HepG2 (cell line): ENCODE results near the gene ANKRD60. TPM values are rescaled to one million over a fixed set of nuclear protein-coding genes. Genes with fewer than 3 reads are reported as not detected.
A peak's percentile ranks its signal among the peaks of the same experiment; 100 is the strongest.

Experiments
- ATAC-seq: fragments of 200-7000 bp; cut with Tn5 transposase; 3 replicates; pipeline ENCODE4 v1.9.1; 2020; ENCODE audit warnings: mild to moderate bottlenecking, moderate library complexity
- BruUV-seq: library from RNA; stranded (reverse); fragments of 400-500 nt; replicated peaks from 2 replicates; lab custom pipeline; 2021; lab: Mats Ljungman, UMichigan
- CTCF ChIA-PET: fragments of 300-600 bp; formaldehyde crosslinking; extraction: SDS; loops from one replicate; lab custom pipeline; 2021; ENCODE audit warnings: low total read pairs, inconsistent platforms, low intra/inter-chr PET ratio; lab: Yijun Ruan, JAX
- POLR2A ChIA-PET: fragments of 350-600 bp; sonication (Branson Sonifier 250); formaldehyde crosslinking; loops from one replicate; lab custom pipeline; 2020; ENCODE audit warnings: antibody characterized with exemption, inconsistent platforms; lab: Yijun Ruan, JAX
- DNase-seq: peaks from one replicate; pipeline ENCODE4 v3.0.0-alpha.2; 2015; ENCODE audit warnings: low spot score
- FAIRE-seq: peaks from 3 replicates; lab custom pipeline; 2011; peaks lifted over from hg19 to GRCh38; lab: Jason Lieb, UNC
- H2AFZ ChIP-seq: one replicate; pipeline ENCODE4 v1.6.1; 2011; ENCODE audit warnings: low read length, inconsistent platforms
- H3K27ac ChIP-seq: fragments of 300-600 bp; 3 replicates; pipeline ENCODE4 v1.8.0; 2011; ENCODE audit warnings: mixed run types, mild to moderate bottlenecking, mixed read lengths, low read length, inconsistent platforms; ENCODE audit not compliant: insufficient read depth; ENCODE audit errors: extremely low read length
- H3K27me3 ChIP-seq, 2 experiments: fragments of 200-600 bp in 1 of 2; 2 replicates in 1 of 2; 3 replicates in 1 of 2; pipeline versions ENCODE4 v1.6.0 to v1.8.0; 2011; ENCODE audit warnings: low read length in 2 of 2, mild to moderate bottlenecking in 2 of 2, moderate library complexity in 2 of 2, inconsistent platforms in 1 of 2; ENCODE audit not compliant: insufficient read depth in 2 of 2, control insufficient read depth in 1 of 2
- H3K36me3 ChIP-seq, 2 experiments: fragments of 200-600 bp in 1 of 2; replicated peaks in 1 of 2; 2 replicates in 1 of 2; 3 replicates in 1 of 2; pipeline versions ENCODE4 v1.5.1 to v1.8.0; 2011; ENCODE audit warnings: low read length in 2 of 2, inconsistent platforms in 1 of 2; ENCODE audit not compliant: insufficient read depth in 2 of 2, control insufficient read depth in 1 of 2
- H3K4me1 ChIP-seq: 2 replicates; pipeline ENCODE4 v1.5.1; 2012; ENCODE audit warnings: low read length, inconsistent platforms; ENCODE audit not compliant: insufficient read depth
- H3K4me2 ChIP-seq: 2 replicates; pipeline ENCODE4 v1.6.0; 2011; ENCODE audit warnings: low read depth, low read length, inconsistent platforms
- H3K4me3 ChIP-seq, 3 experiments: fragments of 200-600 bp in 1 of 3; sonication (generic), shearing (Covaris generic) in 1 of 3; replicated peaks in 1 of 3; 2 replicates each; pipeline ENCODE4 v1.5.1; 2011 to 2016; ENCODE audit warnings: low read length in 3 of 3, inconsistent platforms in 2 of 3, low read depth in 2 of 3, mild to moderate bottlenecking in 2 of 3, control low read depth in 1 of 3, mixed read lengths in 1 of 3; ENCODE audit not compliant: insufficient read depth in 1 of 3
- H3K79me2 ChIP-seq: one replicate; pipeline ENCODE4 v1.6.1; 2011; ENCODE audit warnings: low read length, inconsistent platforms; ENCODE audit not compliant: insufficient read depth
- H3K9ac ChIP-seq: 2 replicates; pipeline ENCODE4 v1.6.0; 2011; ENCODE audit warnings: mild to moderate bottlenecking, low read depth, low read length, inconsistent platforms; ENCODE audit not compliant: insufficient read depth
- H3K9me3 ChIP-seq: 2 replicates; pipeline ENCODE4 v1.5.1; 2012; ENCODE audit warnings: mild to moderate bottlenecking, low read length
- H4K20me1 ChIP-seq: 2 replicates; pipeline ENCODE4 v1.6.0; 2011; ENCODE audit warnings: inconsistent platforms, mild to moderate bottlenecking, low read length, moderate library complexity; ENCODE audit not compliant: insufficient read depth
- ATF5 ChIP-seq: sonication (generic); formaldehyde crosslinking; IDR thresholded peaks from 2 replicates; pipeline ENCODE4 v1.4.0; 2020; ENCODE audit warnings: mild to moderate bottlenecking, low read depth, missing genetic modification reagents
- CREB1 ChIP-seq, 2 experiments: fragments of 450-650 bp in 1 of 2; IDR thresholded peaks; 2 replicates each; pipeline ENCODE4 v1.6.1; 2016 to 2017; ENCODE audit warnings: control low read depth in 1 of 2, mild to moderate bottlenecking in 1 of 2, missing compliant biosample characterization in 1 of 2, missing genetic modification characterization in 1 of 2
- FLYWCH1 ChIP-seq: sonication (generic); formaldehyde crosslinking; IDR thresholded peaks from 2 replicates; pipeline ENCODE4 v1.8.1; 2023; ENCODE audit warnings: mild to moderate bottlenecking, missing genetic modification reagents
- MYNN ChIP-seq: sonication (generic); formaldehyde crosslinking; IDR thresholded peaks from 2 replicates; pipeline ENCODE4 v1.4.0; 2020; ENCODE audit warnings: mild to moderate bottlenecking, low read depth, missing genetic modification reagents
- SMAD1 ChIP-seq: sonication (generic); formaldehyde crosslinking; IDR thresholded peaks from 2 replicates; pipeline ENCODE4 v1.4.0; 2020; ENCODE audit warnings: missing genetic modification reagents, low read depth, mild to moderate bottlenecking, borderline replicate concordance
- TERF1 ChIP-seq: sonication (generic); formaldehyde crosslinking; IDR thresholded peaks from 2 replicates; pipeline ENCODE4 v1.8.0; 2022; ENCODE audit warnings: mild to moderate bottlenecking, missing genetic modification reagents, moderate library complexity
- ZBTB42 ChIP-seq: sonication (generic); formaldehyde crosslinking; IDR thresholded peaks from 2 replicates; pipeline ENCODE4 v1.5.0; 2020; ENCODE audit warnings: mild to moderate bottlenecking, missing genetic modification reagents
- ZNF468 ChIP-seq: sonication (generic); formaldehyde crosslinking; IDR thresholded peaks from 2 replicates; pipeline ENCODE4 v1.8.0; 2022; ENCODE audit warnings: mild to moderate bottlenecking, moderate library complexity, missing genetic modification reagents
- ZNF850 ChIP-seq: sonication (generic); formaldehyde crosslinking; conservative IDR thresholded peaks from 2 replicates; pipeline ENCODE4 v1.9.0; 2021; ENCODE audit warnings: mild to moderate bottlenecking, missing genetic modification reagents
- WGBS: methylation state at CpG from one replicate; pipeline ENCODE4 v1.1.6; 2017; ENCODE audit warnings: low lambda C conversion rate; 5-methylcytosine and 5-hydroxymethylcytosine counted together
- in situ Hi-C: cut with HindIII; loops from 2 replicates; pipeline ENCODE4 v1.10.0; 2017; ENCODE audit warnings: low pct_unique_long_range_greater_than_20kb; ENCODE audit not compliant: extremely low pct_ligation_motif_present
- intact Hi-C: fragments of 100-400 bp; cut with micrococcal nuclease; formaldehyde crosslinking; loops from one replicate; pipeline ENCODE4 v1.10.0; 2022; ENCODE audit not compliant: unreplicated experiment
- polyA plus RNA-seq, 8 experiments: library from polyadenylated mRNA; depleted of rRNA in 3 of 8; stranded (reverse) in 7 of 8; unstranded in 1 of 8; fragments of >200 nt; fragmentation: Illumina TruSeq in 4 of 8; extraction: Trizol in 4 of 8; gene quantifications; 2 replicates each; pipeline versions ENCODE4 v1.2.1 to v1.2.3, GENCODE V29; 2011 to 2016; ENCODE audit warnings: low read depth in 4 of 8, missing spikeins in 1 of 8, mixed read lengths in 1 of 8; ENCODE audit not compliant: insufficient read depth in 1 of 8
- total RNA-seq, 5 experiments: library from RNA; depleted of rRNA; stranded (reverse); fragments of >200 nt; fragmentation: Illumina TruSeq; extraction: Trizol; gene quantifications; 2 replicates each; pipeline ENCODE4 v1.2.3, GENCODE V29; 2016; ENCODE audit warnings: low read depth in 1 of 5

ANKRD60 gene
- total and polyA plus RNA-seq, 2 of the 13 experiments (the other 11 are each of a cell fraction or from before 2014, with no cell fraction given), result not detected

GRCh38 chr20:58171796-58172425 is 56.5 kb downstream of the ANKRD60 start:
- Histone ChIP-seq H3K79me2 (no peaks in the 10 kb centered on the region), H3K4me3 (no peak overlapping the region), H3K9ac (no peak overlapping the region), H3K27me3 (peaks cover 8 to 73% of the 10 kb centered on the region in 2 experiments; a peak in 4 of 5 replicates), H3K36me3 (no peaks in the 10 kb centered on the region), H3K4me2 (no peak overlapping the region), H4K20me1 (no peaks in the 10 kb centered on the region), H3K27ac (no peak overlapping the region), H3K9me3 (no peaks in the 10 kb centered on the region), H3K4me1 (no peaks in the 10 kb centered on the region), H2AFZ (no peak overlapping the region)
- ATAC-seq, result no peak
- intact Hi-C loops, result no loop called here
- FAIRE-seq, result no peak
- in situ Hi-C loops, result no loop called here
- TF ChIP-seq ATF5 (CRISPR knock-in tag) (no peak), CREB1 (IDR thresholded peaks at IDR 0.05) (peak; percentile 38; the same call in 1 of the 2 replicates), CREB1 (CRISPR knock-in tag; IDR thresholded peaks at IDR 0.05) (no peak)
- ChIA-PET POLR2A (no interaction called here), CTCF (no interaction called here)
- DNase-seq, result no peak
- WGBS, result 6% methylated on average over 8 of the region's 8 CpGs
- BruUV-seq, result no TSS peak

GRCh38 chr20:58169450-58169849 is 59.0 kb downstream of the ANKRD60 start:
- FAIRE-seq, result no peak
- in situ Hi-C loops, result no loop called here
- H3K36me3 ChIP-seq, result no peaks in the 10 kb centered on the region
- H2AFZ ChIP-seq, result no peak overlapping the region
- 1% methylated on average over 4 of the region's 4 CpGs for WGBS
- no peak for ATAC-seq
- H3K79me2 ChIP-seq, result no peaks in the 10 kb centered on the region
- ChIA-PET POLR2A (no interaction called here), CTCF (no interaction called here)
- H3K27me3 ChIP-seq, result peaks cover 8 to 77% of the 10 kb centered on the region in 2 experiments; a peak in 4 of 5 replicates
- no peak overlapping the region for H3K9ac ChIP-seq
- H3K4me3 ChIP-seq, result no peak overlapping the region
- no peaks in the 10 kb centered on the region for H3K9me3 ChIP-seq
- no TSS peak for BruUV-seq
- H3K4me2 ChIP-seq, result no peak overlapping the region
- no peak for TF ChIP-seq ZBTB42
- no peak for TF ChIP-seq MYNN
- no peak for TF ChIP-seq FLYWCH1 (CRISPR knock-in tag)
- no peak for TF ChIP-seq SMAD1 (CRISPR knock-in tag)
- TF ChIP-seq TERF1 (CRISPR knock-in tag), result no peak
- no peak for TF ChIP-seq ZNF850 (CRISPR knock-in tag)
- no peak for TF ChIP-seq ZNF468 (CRISPR knock-in tag)
- TF ChIP-seq, all 625 proteins: peak for 0
- intact Hi-C loops, result no loop called here
- Histone ChIP-seq H3K27ac (no peak overlapping the region), H4K20me1 (no peaks in the 10 kb centered on the region), H3K4me1 (no peaks in the 10 kb centered on the region)
- DNase-seq, result no peak
